22Rv1 (cell line): ENCODE results near the gene LRRC8B.

Source experiments
- CTCF ChIP-seq: fragments of 450-650 bp; IDR thresholded peaks from 2 replicates; pipeline ENCODE4 v1.5.1; 2017; ENCODE audit warnings: mild to moderate bottlenecking
- ZFX ChIP-seq: fragments of 450-650 bp; IDR thresholded peaks from 2 replicates; pipeline ENCODE4 v1.6.1; 2017; ENCODE audit warnings: antibody characterized with exemption, borderline replicate concordance

DNA sequence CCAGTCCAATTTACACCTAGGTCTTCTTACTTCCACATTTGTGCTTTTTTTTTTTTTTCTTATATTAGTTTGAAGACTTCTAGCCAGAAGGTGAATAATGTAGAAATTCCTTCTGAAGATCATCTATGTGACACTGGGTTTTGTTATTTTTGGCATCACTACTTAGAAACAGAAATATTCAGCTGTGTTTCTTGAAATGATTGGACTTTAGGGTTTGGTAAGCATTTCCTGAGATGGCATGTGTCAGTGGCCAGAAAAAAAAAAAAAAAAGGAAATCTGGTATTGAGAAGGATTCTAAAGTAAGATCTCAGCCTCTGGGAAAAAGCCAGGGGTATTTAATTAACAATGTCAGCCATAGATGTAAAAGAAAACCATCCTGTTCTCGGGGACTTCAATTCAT is 64.9 kb downstream of the LRRC8B start:
- TF ChIP-seq CTCF (no peak), ZFX (no peak)
